ENCODE measurements around the gene ATXN10.

GRCh38 chr22:45629469-45630089, 42.1 kb upstream of the ATXN10 start:
- TF ChIP-seq CTCF (IDR thresholded peaks at IDR 0.05; ENCODE audit: low read depth, low read length): no peak
- TF ChIP-seq EZH2phosphoT487 (IDR thresholded peaks at IDR 0.05; ENCODE audit: low read depth): no peak

Data from OCI-LY3 (cell line).